SK-N-SH (cell line): ENCODE data around the gene SEC14L5.

Source experiments
- CHD2 ChIP-seq: fragments of 150-350 bp; IDR thresholded peaks from 2 replicates; pipeline ENCODE4 v1.6.1; 2018; ENCODE audit warnings: low read length; ENCODE audit not compliant: partially characterized antibody
- CTCF ChIP-seq: fragments of 200-600 bp; sonication (generic); IDR thresholded peaks from 2 replicates; pipeline ENCODE4 v1.6.1; 2017; ENCODE audit warnings: antibody characterized with exemption, mild to moderate bottlenecking, moderate library complexity
- GABPA ChIP-seq: IDR thresholded peaks from 2 replicates; pipeline ENCODE4 v1.4.0; 2012; ENCODE audit warnings: low read depth, mild to moderate bottlenecking
- JUND ChIP-seq: IDR thresholded peaks from 2 replicates; pipeline ENCODE4 v1.4.0; 2012
- MAX ChIP-seq: IDR thresholded peaks from 2 replicates; pipeline ENCODE4 v1.4.0; 2012; ENCODE audit warnings: low read depth
- MXI1 ChIP-seq: IDR thresholded peaks from 2 replicates; pipeline ENCODE4 v1.6.1; 2012; ENCODE audit warnings: mild to moderate bottlenecking, low read depth, low read length, improper control_type of control experiment
- POLR2AphosphoS5 ChIP-seq: IDR thresholded peaks from 2 replicates; pipeline ENCODE4 v1.6.1; 2012; ENCODE audit warnings: low read depth, low read length
- RFX5 ChIP-seq: IDR thresholded peaks from 2 replicates; pipeline ENCODE4 v1.6.1; 2012; ENCODE audit warnings: mild to moderate bottlenecking, improper control_type of control experiment, low read length
- SIN3A ChIP-seq: IDR thresholded peaks from 2 replicates; pipeline ENCODE4 v1.6.1; 2012; ENCODE audit warnings: low read depth, mild to moderate bottlenecking, low read length, moderate library complexity, borderline replicate concordance
- TAF1 ChIP-seq: IDR thresholded peaks from 2 replicates; pipeline ENCODE4 v1.6.1; 2012; ENCODE audit warnings: low read depth, mild to moderate bottlenecking, low read length, moderate library complexity, borderline replicate concordance
- YY1 ChIP-seq: IDR thresholded peaks from 2 replicates; pipeline ENCODE4 v1.4.0; 2012; ENCODE audit warnings: low read depth, mild to moderate bottlenecking
- TF ChIP-seq, protein P1 (sequence below): IDR thresholded peaks from 2 replicates; pipeline ENCODE4 v1.4.0; 2012; ENCODE audit warnings: low read depth, borderline replicate concordance
- TF ChIP-seq, protein P2 (sequence below): fragments of 150-350 bp; IDR thresholded peaks from 2 replicates; pipeline ENCODE4 v1.6.1; 2016; ENCODE audit warnings: mild to moderate bottlenecking, low read depth, low read length
- TF ChIP-seq, protein P3 (sequence below): IDR thresholded peaks from 2 replicates; pipeline ENCODE4 v1.4.0; 2012; ENCODE audit warnings: low read depth, borderline replicate concordance

- no peak for TF ChIP-seq MAX
- no peak for TF ChIP-seq CTCF
- TF ChIP-seq, protein P1, sequence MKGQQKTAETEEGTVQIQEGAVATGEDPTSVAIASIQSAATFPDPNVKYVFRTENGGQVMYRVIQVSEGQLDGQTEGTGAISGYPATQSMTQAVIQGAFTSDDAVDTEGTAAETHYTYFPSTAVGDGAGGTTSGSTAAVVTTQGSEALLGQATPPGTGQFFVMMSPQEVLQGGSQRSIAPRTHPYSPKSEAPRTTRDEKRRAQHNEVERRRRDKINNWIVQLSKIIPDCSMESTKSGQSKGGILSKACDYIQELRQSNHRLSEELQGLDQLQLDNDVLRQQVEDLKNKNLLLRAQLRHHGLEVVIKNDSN = no peak
- no peak for TF ChIP-seq POLR2AphosphoS5
- TF ChIP-seq, protein P2, sequence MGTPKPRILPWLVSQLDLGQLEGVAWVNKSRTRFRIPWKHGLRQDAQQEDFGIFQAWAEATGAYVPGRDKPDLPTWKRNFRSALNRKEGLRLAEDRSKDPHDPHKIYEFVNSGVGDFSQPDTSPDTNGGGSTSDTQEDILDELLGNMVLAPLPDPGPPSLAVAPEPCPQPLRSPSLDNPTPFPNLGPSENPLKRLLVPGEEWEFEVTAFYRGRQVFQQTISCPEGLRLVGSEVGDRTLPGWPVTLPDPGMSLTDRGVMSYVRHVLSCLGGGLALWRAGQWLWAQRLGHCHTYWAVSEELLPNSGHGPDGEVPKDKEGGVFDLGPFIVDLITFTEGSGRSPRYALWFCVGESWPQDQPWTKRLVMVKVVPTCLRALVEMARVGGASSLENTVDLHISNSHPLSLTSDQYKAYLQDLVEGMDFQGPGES = no peak
- TF ChIP-seq SIN3A = no peak
- TF ChIP-seq GABPA = no peak
- TF ChIP-seq YY1 = no peak
- no peak for TF ChIP-seq RFX5
- TF ChIP-seq, protein P3, sequence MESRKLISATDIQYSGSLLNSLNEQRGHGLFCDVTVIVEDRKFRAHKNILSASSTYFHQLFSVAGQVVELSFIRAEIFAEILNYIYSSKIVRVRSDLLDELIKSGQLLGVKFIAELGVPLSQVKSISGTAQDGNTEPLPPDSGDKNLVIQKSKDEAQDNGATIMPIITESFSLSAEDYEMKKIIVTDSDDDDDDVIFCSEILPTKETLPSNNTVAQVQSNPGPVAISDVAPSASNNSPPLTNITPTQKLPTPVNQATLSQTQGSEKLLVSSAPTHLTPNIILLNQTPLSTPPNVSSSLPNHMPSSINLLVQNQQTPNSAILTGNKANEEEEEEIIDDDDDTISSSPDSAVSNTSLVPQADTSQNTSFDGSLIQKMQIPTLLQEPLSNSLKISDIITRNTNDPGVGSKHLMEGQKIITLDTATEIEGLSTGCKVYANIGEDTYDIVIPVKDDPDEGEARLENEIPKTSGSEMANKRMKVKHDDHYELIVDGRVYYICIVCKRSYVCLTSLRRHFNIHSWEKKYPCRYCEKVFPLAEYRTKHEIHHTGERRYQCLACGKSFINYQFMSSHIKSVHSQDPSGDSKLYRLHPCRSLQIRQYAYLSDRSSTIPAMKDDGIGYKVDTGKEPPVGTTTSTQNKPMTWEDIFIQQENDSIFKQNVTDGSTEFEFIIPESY = no peak
- TF ChIP-seq JUND = no peak
- no peak for TF ChIP-seq MXI1
- no peak for TF ChIP-seq CHD2
- no peak for TF ChIP-seq TAF1
Measured at GRCh38 chr16:4926928-4927327, 31.2 kb upstream of the SEC14L5 start.
